Left cardiac atrium (tissue), 4 donors: Measurements from ENCODE around the gene RIOK2. TPM values are rescaled to one million over a fixed set of nuclear protein-coding genes. Genes with fewer than 3 reads are reported as not detected.
"Not testable (repeated sequence)": the region's sequence is repeated elsewhere in the genome, so short reads cannot be mapped to it uniquely, and the experiment has no call there.

ENCODE experiments used
- ATAC-seq, 2 donors: fragments of 200-7000 bp; cut with Tn5 transposase; one replicate each; pipeline ENCODE4 v1.9.1; 2020; ENCODE audit warnings: mild to moderate bottlenecking in 2 of 2, moderate library complexity in 2 of 2
- DNase-seq: peaks from one replicate; pipeline ENCODE4 v3.0.0-alpha.2; 2020
- intact Hi-C, 2 donors: fragments of 100-400 bp; cut with DNase I; formaldehyde crosslinking; loops; one replicate each; pipeline versions ENCODE4 v1.14.1 to v1.15.1; 2022 to 2023
- total RNA-seq, 2 donors: library from RNA; stranded (reverse); fragmentation: NEBNext Ultra II Directional; extraction: Animal tissue kit (Norgen Biotek cat#: 25700); gene quantifications; one replicate each; pipeline ENCODE4 v1.2.1, GENCODE V29; 2021
- donor health status: DM: no; HTN: yes; CAD: no.
- donor health status: DM: no; HTN: yes; CAD: no; lungs with severe emphysema.
- donor health status: DM: yes; HTN: yes; CAD: no.
- donor health status: Dilated cardiomyopathy.

RIOK2 gene
- total RNA-seq, 2 donors from 2014 or later = 20.9 to 22.5 TPM

DNA sequence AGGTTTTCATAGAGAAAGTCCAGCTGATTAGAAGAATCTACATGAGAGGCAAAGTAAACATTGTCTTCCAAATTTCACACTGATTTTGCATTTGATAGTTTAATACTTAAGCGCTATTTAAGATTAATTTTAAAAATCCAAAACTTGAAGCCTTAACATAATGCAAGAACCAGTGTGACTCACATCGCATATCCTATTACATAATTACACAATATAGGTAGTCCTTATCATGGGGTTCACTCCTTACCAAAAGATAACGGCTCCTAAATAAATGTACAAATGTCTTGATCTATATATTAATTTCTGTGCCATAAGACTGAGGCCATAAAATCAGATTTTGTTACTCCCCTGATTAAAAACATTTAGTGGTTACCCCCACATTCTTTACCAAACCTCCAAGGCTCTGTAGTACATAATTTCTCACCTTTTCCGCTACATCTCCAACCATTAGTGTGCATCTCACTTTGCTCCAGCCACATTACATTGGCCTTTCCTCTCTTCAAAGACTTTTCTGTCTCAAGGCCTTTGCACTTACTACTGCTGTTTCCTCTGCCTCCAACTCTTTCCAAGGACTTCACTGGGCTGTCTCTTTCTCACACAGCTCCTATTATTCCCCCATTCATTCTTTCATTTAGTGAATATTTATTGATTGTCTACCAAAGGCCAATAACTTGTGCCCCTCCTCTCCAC is 1.0 kb downstream of the RIOK2 start:
- intact Hi-C loops = loop anchor here in 1 of 2 donors (10.0 kb wide), 1 partner anchor 1593 kb away; the partner anchor contains the start of gene RGMB
- DNase-seq (no peak), ATAC-seq (no peak)

DNA sequence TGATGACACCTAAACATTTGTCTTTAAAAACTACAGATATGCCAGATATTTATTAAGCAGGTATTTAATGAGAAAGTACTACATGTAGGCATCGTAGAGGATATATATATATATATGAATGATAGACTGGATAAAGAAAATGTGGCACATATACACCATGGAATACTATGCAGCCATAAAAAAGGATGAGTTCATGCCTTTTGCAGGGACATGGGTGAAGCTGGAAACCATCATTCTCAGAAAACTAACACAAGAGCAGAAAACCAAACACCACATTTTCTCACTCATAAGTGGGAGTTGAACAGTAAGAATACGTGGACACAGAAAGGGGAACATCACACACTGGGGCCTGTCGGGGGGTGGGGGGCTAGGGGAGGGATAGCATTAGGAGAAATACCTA is 3.6 kb downstream of the RIOK2 start:
- DNase-seq, ATAC-seq, intact Hi-C loops: not testable (repeated sequence)

DNA sequence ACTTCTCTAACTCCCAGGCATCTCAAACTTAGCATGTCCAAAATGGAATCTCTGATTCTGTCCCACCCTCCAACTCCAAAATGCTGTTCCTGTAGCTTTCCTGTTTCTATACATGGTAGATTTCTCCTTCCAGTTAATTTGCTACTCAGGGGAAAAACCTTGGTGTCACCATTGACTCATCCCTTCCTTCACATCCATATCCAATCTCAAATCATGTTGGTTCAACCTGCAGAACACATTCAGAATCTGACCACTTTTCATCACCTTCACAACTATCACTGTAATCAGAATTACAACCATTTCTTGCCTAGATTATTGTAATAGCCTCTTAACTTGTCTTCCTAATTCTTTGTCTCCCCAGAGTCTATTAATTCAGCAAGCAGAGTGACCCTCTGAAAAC is 10.8 kb downstream of the RIOK2 start:
- ATAC-seq (no peak), DNase-seq (no peak)
- intact Hi-C loops = no loop called here

DNA sequence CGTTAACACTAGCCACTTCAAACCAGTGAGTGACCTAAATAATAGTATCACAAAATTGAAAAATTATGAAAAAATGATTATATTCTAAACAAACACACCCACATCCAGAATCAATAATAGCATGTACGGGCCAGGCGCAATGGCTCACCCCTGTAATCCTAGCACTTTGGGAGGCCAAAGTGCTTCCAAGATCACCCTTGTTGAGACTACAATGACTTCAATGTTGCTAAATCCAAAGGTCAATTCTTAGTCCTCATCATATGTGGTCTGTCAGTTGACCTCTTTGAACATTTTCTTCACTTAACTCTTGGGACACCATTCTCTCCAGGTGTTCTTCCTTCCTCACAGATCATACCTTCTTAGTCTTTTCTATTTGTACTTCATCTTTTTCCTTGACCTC is 11.3 kb downstream of the RIOK2 start:
- intact Hi-C loops = no loop called here
- no peak for ATAC-seq
- no peak for DNase-seq

DNA sequence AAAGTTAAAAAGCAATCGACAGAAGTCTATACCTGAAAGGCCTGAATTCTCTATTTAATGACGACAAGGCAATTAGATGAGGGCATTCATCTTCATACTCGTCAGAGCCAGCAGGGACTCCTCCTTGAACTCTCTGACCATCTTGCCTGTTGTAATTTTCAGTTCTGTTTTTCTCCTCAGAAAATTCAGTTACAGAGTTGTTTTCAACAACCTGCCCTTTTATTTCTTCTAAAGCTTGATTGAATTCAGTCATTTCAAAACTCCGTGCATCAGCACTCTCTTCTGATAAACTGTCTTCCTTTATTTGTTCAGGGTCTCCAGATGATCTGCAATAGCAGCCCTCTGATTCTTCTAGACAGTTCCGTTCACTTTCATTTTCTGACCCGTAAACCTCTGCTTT is 15.6 kb downstream of the RIOK2 start:
- ATAC-seq (no peak), DNase-seq (no peak)
- intact Hi-C loops = no loop called here

DNA sequence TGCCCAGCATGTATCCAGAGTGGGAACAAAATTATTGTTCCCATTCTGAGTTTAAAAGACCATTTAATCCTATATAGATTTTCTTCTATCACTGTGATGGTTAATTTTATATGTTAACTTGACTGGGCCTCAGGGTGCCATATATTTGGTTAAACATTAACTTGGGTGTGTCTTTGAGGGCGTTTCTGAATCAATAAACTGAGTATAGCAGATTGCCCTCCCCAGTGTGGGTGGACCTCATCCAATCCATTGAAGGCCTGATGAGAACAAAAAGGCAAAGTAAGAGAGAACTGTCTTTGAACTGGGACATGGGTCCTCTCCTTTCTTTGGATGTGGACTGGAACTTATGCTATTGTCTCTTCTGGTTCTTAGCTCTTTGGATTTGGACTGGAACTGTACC is 17.3 kb downstream of the RIOK2 start:
- intact Hi-C loops = no loop called here
- no peak for ATAC-seq

DNA sequence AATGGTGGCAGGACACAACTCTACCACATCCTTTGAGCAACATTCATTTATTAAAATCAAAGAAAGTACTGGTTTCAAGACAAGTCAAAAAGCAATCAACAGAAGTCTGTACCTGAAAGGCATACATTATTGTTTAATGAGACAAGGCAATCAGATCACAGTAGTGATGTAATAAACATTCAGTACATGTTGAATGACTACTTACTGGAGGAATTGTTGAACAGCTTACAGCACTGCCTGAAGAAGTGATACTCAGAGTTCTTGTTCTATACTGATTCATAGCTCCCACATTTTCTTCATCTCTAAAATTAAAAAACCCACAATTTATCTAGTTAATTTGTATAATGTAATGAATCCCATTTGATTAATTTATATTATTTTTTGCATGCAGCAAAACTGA is 18.2 kb downstream of the RIOK2 start:
- DNase-seq = no peak
- no peak for ATAC-seq
- intact Hi-C loops = loop anchor here in 1 of 2 donors (5.0 kb wide), 1 partner anchor 413 kb away; no protein-coding TSS in a partner anchor

More for the DNA sequence above, 17.3 kb downstream of the RIOK2 start:
- DNase-seq = no peak

DNA sequence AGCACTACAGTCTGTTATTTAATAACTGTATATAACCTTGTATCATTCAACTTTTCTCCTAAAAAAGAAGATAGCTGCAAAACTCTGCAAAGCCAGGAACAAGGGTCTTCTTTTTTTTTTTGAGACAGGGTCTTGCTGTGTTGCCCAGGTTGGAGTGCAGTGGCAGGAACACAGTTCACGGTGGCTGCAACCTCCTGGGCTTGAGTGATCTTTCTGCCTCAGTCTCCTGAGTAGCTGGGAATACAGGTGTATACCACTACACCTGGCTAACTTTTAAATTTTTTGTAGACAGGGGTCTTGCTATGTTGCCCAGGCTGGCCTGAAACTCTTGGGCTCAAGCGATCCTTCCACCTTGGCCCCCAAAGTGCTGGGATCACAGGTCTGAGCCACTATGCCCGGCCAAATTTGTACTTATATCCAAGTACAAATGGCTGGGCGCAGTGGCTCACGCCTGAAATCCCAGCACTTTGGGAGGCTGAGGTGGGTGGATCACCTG is 19.2 kb downstream of the RIOK2 start:
- DNase-seq (no peak), ATAC-seq (no peak)
- intact Hi-C loops = loop anchor here in 1 of 2 donors (2.0 to 5.0 kb wide), 2 partner anchors 295 to 412 kb away; no protein-coding TSS in a partner anchor

DNA sequence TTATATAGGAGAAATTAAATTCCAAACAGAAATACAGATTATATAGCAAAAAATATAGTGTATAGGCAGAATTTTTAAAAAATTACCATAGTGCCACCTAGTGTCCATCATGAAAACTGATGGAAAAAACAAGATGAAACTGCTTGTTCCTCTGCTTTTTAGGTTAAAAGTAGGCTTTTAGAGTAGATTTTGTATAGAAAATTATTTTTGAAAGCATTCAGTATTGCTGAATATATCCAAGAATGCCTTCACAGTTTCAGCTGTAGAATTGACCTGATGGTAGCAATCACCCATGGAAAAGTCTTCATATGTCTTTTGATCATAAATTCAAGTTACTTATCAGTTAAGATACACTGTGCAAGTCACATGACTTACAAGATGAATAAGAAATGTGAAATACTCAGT is 19.7 kb downstream of the RIOK2 start:
- DNase-seq = no peak
- ATAC-seq = no peak
- intact Hi-C loops = loop anchor here in 1 of 2 donors (2.0 to 5.0 kb wide), 2 partner anchors 295 to 411 kb away; no protein-coding TSS in a partner anchor

DNA sequence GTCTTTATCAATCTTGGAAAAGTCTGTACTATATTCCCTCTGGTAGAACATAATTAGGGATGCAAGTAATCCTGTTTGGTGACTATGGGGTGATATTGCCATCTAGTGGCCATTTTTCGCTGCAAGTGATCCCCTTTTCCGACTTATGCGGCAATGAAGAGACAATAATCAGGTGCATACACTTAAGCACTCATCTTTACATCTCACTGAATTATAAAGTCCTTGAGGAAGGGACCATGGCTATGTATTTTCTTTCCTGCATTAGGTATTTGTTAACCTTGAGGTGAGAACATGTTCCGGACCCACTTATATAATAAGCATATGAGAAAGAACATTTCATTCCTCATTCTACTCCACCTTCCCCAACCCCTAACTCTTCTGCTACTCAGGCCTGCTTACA is 21.0 kb downstream of the RIOK2 start:
- DNase-seq (no peak), ATAC-seq (peak; percentile 57 to 67)
- intact Hi-C loops = loop anchor here in 1 of 2 donors (2.0 to 5.0 kb wide), 2 partner anchors 293 to 410 kb away; no protein-coding TSS in a partner anchor

DNA sequence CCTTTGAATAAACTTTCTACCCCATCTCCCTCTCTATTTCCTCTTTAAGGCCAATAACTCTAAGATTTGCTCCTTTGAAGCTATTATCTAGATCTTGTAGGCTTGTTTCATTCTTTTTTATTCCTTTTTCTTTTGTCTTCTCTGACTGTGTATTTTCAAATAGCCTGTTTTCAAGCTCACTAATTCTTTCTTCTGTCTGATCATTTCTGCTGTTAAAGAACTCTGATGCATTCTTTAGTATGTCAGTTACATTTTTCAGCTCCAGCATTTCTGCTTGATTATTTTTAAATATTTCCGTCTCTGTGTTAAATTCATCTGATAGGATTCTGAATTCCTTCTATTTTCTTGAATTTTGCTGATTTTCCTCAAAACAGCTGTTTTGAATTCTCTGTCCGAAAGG is 25.4 kb downstream of the RIOK2 start:
- no peak for ATAC-seq
- intact Hi-C loops = loop anchor here in 1 of 2 donors (5.0 to 10.0 kb wide), 2 partner anchors 110 to 543 kb away; no protein-coding TSS in a partner anchor
- DNase-seq = no peak

DNA sequence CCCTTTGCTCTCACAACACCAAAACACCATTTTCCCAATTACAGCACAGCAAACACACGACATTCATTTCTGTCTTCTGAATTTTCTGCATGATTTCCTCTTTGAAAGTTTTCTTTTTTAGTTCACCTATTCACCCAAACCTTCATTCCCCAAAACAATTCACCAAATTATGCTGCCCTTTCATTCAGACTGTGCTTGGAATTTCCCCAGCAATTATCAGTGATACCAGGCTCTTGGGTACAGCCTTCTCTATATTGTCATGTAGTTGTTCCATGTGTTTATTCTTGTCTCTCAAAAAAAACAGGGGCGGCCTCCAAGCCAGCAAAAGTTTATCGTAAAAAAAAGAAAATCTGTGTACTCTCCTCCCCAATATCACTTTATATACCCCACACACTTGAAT is 31.7 kb downstream of the RIOK2 start:
- DNase-seq (no peak), ATAC-seq (no peak)
- intact Hi-C loops = loop anchor here in 1 of 2 donors (10.0 kb wide), 1 partner anchor 537 kb away; no protein-coding TSS in a partner anchor

DNA sequence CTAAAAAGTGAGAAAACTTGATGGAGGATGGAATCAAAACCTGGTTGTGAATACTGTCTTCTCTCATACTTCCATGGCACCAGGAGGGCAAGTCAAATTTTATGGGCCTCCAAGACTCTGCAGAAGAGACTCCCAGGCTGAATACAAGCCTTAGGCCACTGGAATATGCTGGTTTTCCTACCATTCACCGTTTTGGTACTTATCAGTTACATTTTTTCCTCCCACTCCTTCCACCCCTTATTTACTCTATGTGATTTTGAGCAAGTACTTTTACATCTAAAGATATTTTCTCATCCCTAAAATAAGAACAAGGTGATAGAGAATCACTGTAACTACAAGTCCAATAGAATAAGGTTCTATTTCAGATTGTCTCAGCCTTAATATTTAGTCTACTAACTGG is 32.6 kb downstream of the RIOK2 start:
- intact Hi-C loops = loop anchor here in 1 of 2 donors (10.0 kb wide), 1 partner anchor 536 kb away; no protein-coding TSS in a partner anchor
- no peak for ATAC-seq
- no peak for DNase-seq

DNA sequence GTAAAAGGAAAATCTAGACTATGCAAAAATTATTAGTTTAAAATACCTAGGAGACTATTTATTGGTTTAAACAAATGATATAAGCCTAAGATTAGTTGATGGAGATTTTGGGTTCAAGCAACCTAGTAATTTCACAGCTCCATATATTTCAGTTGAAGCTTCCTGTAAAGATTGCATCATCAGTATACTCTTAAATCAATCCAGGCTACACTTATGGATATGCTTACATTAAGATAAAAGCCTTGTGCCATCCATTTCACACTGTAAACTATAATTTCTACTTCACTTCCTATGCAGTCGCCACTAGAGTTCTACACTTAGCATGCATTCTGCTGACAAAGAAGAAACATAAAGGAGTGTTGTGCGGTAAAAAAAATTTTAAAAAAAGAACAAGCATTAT is 33.3 kb downstream of the RIOK2 start:
- no peak for DNase-seq
- intact Hi-C loops = loop anchor here in 1 of 2 donors (10.0 kb wide), 1 partner anchor 535 kb away; no protein-coding TSS in a partner anchor
- no peak for ATAC-seq

DNA sequence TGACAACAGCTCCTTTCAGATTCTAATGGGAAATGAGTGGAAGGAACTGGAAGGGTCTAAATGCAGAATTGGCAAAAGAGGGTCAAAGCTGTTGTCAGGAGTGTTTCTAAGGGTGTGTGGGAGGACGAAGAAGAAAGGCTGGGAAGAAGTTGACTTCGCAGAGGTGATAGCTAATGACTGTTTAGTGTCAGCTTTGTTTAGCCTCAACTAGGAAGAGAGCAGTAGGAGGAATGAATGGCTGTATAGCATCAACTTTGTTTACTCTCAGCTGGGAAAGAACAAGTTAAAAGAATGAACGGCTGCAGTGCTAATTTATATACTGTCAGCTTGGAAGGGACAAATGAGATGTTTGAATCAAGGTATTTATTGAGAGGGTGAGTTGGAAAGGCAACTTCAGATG is 34.8 kb downstream of the RIOK2 start:
- intact Hi-C loops = no loop called here
- no peak for DNase-seq
- no peak for ATAC-seq

DNA sequence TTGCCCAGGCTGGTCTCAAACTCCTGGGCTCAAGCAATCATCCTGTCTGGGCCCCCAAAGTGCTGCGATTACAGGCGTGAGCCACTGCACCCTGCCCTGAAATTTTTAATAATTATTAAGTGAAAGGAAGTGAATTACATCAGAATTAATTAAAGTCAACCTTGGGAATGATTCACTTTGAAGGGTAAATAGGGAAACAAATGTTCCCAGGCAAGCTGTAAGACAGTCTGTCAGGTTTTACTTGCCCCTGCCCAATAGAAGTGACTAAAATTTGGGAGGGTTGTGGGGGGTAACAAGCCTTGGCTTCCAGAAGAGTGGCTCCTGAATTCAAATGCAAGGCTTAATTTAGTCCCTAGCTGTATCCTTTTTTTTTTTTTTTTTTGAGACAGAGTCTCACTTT is 39.3 kb downstream of the RIOK2 start:
- intact Hi-C loops = loop anchor here (2.0 to 5.0 kb wide), 3 partner anchors 101 to 276 kb away; no protein-coding TSS in a partner anchor
- DNase-seq = no peak
- no peak for ATAC-seq

DNA sequence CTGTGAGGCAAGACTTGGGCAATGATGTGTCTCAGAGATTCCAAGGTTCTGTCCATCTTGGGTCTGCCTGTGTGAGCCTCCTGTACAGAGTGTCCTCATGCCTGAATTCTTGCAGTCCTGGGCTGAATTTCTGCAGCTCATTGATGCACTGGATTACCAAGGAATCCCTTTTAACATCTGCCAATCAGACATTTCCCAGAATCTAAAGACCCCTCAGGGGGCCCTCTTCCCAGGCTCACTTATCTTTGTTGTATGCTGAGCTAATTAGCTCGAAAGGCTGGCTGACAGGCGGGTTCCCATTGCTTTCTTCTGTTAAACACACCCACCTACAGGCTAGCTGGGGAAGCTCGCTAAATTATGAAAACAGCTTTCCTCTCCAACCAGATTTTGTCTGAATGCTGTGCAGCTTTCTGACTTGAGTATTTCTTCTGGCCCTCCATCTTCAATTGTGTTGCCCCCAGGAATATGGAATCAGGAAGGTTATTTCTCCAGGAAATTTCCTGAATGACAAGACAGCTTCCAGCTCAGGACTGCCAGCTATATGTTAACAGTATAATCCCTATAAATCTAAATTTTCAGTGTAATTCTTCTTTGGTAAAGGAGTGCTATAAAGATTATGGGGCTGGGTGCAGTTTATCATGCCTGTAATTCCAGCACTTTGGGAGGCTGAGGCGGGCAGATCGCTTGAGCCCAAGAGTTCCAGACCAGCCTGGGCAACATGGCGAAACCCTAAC is 40.4 kb downstream of the RIOK2 start, which contains the start of gene LIX1:
Gene LIX1 (minus strand): TSS at position 91 of the 734 bp plus-strand sequence. CDS start 35 bp downstream, at position 56.
- intact Hi-C loops = loop anchor here (2.0 to 5.0 kb wide), 3 partner anchors 100 to 275 kb away; no protein-coding TSS in a partner anchor
- ATAC-seq = peak; percentile 72 to 83
- DNase-seq = no peak

DNA sequence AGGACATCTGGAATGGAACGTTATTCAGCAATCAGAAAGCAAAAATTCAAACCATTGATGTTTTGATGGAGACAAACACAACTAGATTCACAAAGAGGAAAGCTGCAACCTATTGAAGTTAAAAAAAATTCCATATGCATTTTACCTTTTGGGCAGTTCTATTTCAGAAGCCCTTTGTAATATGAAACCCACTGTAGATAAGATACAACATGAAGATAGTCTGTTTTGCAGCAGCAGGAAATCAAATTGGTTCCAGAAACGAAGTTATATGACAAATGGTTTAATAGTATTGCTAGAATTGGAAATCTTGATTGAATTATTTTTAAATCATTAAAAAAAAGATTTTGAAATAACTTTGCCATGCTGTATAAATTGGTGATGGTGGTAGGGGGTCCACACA is 41.5 kb downstream of the RIOK2 start:
- intact Hi-C loops = loop anchor here (5.0 kb wide), 2 partner anchors 99 to 274 kb away; no protein-coding TSS in a partner anchor
- no peak for ATAC-seq
- DNase-seq = no peak

DNA sequence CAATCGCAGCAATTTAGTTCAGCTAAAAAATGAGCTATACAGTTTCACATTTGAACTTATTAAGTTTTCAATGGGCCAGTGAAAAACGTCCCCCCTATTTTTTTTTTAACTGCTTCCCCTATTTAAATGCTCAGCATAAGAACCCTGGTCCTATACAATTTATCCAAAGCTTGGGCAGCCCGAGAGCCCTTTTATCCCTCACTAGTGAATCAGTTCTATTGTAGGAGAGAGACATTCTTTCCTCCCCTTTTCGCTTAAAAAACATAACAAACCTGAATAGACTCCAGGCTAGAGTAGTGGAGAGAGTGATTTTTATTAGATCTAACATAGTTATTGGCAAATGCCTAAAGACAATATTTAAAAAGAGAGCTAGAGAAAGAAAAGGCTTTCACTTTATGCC is 42.0 kb downstream of the RIOK2 start:
- intact Hi-C loops = loop anchor here (5.0 kb wide), 2 partner anchors 99 to 274 kb away; no protein-coding TSS in a partner anchor
- no peak for DNase-seq
- no peak for ATAC-seq
